Kidney capillary endothelial cell (primary cell): ENCODE results near the gene ACOT7.
A peak's percentile ranks its signal among the peaks of the same experiment; 100 is the strongest.

Source experiments
- DNase-seq: peaks from one replicate; pipeline ENCODE4 v3.0.0-alpha.2; 2018; ENCODE audit warnings: low spot score

Gene ACOT7

DNA sequence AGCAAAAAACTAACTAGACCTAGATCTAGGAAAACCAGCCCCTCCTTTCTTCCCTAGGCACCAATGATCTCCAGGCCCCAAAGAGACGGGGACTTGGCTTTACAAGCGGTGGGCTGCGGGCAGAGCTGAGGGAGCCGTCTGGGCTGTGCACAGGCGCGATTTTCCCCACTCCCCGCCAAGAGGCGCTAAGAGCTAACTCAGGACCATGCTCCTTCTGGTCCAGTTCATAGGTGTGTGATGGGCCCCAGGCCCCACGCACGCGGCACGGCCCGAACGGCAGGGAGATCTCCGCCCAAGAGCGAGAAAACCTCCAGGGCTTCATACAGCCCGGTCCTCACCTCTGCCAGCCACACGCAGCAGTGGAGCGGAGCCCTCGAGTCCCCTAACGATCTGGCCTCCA lies 125.2 kb downstream of the ACOT7 start:
- DNase-seq: no peak

DNA sequence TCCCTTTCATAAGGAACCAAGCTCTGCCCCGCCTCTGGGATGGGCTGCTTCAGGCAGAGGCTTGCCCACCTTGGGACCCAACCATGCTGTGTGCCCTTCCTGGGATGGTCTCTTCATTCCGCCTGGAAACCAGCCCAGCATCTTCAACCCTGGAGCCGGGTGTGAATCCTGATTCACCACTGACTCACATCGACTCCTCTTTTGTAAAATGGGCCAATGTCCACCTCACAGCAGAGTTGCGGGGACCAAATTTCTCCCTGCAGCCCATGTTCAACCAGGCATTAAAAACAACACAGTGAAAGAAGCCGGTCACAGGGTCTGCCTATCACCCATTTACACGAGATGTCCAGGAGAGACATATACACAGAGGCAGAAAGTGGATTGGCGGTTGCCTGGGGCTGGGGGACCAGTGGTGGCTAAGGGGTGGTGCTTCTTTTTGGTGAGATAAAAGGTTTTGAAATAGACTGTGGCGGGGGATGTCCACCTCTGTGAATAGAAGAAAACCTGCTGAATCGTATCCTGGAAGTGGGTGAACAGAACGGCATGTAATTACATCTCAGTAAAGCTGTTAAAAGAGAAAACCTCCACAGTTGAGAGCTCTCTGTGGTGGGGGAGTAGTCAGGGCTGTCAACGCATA lies 125.8 kb downstream of the ACOT7 start:
- DNase-seq: no peak

- no peak for DNase-seq
These were observed 126.9 kb downstream of the ACOT7 start for GRCh38 chr1:6266641-6267040.

GRCh38 chr1:6265151-6265550 lies 128.4 kb downstream of the ACOT7 start:
- no peak for DNase-seq

- DNase-seq: no peak
These were observed 129.9 kb downstream of the ACOT7 start for GRCh38 chr1:6263716-6264115.

- no peak for DNase-seq
These were observed 130.8 kb downstream of the ACOT7 start for GRCh38 chr1:6262555-6263420.

DNA sequence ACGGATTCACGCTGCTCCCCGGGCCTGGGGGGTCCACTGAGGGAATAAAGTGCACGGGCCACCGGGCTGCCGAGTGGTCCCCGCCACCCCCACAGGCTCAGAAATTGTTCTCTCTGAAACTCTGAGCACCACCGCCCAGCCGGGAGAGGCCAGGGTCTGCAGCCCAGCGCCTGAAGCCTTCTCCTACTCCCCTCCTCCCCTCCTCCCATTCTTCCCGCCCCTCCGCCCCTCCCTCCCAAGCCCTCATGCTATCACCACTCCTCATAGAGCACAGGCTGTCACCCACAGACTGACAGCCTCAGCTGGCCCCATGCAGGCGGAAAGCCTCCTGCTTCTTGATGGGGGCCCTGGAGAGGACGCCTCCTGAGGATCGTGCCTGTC lies 132.0 kb downstream of the ACOT7 start:
- no peak for DNase-seq

DNA sequence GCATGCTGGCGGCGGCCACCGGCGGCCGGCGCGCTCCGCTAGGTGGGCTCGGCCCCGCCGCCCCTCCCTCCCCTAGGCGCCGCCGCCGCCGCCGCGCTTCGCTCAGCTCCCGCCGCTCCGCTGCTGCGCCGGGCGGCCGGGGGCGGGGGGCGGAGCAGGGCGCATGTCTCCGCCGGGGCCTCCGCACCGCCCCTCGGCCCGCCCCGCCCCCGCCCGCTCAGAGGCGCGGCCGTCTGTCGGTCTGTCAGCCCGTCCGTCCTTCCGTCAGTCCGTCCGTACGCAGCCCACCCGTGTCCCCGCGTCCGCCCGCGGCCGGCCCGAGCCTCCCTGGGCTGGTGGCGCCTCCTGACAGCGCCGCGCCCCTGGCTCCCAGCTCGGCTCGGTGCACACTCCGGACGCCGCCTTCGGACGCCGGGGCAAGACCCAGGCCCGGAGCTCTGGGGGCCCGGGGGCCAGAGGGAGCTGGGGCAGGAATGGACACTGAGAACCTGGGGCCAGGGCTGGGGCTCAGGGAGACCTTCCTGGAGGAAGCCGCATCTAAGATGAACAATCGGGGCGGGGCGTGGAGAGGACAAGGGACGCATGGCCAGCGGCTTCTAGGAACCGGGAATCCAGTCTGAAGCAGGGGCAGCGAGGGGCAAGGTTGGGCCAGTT lies 132.5 kb downstream of the ACOT7 start, which contains the start of gene GPR153:
Gene GPR153, minus strand, starts transcription at position 138 of the 654 bp plus-strand sequence. CDS start 6,193 bp downstream, outside the sequence.
- DNase-seq: no peak

- no peak for DNase-seq
These were observed 133.1 kb downstream of the ACOT7 start for GRCh38 chr1:6260433-6260934.

- no peak for DNase-seq
These were observed 133.8 kb downstream of the ACOT7 start for GRCh38 chr1:6259491-6260362.

DNA sequence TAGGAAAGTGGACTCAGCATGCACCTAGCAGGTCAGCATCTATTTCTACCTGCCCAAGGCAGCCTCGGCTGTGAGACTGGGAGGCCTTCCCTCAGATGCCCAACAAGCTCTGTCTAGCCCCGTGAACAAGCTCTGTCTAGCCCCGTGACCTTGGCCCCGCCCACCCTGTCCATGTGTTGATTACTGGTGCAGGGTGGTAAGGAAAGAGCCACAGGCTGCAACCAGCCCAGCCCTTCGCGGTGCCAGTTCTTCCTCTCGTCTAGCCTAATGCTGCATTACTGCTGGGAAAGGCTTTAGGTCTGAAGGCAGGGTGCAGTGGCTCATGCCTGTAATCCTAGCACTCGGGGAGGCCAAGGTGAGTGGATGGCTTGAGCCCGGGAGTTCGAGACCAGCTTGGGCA lies 134.9 kb downstream of the ACOT7 start:
- no peak for DNase-seq

DNA sequence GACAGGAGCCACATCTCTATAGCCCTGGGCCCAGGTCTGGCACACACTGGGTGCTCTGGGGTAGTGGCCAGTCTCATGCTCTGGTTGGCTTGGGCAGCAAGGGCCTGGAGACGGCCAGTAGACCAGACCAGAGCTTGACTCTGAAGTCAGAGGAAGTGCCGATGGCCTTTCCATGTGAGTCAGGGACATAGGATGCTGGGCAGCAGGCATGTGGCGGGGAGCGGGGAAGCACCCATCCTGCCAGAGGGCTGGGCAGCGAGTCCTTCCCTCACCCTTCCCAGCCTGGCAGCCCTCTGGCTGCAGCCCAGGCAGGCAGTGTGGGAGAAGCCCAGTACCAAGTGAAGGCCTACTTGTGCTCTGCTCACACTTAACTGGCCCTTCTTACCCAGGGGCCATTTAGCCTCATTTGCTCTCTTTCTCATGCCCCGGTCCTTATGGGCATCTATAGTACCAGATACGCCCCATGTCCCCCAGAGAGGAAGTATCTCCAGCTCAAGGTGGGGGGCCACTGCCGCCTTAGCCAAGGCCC lies 136.0 kb downstream of the ACOT7 start:
- peak; percentile 48 for DNase-seq

- DNase-seq: no peak
These were observed 136.9 kb downstream of the ACOT7 start for GRCh38 chr1:6256645-6257044.

DNA sequence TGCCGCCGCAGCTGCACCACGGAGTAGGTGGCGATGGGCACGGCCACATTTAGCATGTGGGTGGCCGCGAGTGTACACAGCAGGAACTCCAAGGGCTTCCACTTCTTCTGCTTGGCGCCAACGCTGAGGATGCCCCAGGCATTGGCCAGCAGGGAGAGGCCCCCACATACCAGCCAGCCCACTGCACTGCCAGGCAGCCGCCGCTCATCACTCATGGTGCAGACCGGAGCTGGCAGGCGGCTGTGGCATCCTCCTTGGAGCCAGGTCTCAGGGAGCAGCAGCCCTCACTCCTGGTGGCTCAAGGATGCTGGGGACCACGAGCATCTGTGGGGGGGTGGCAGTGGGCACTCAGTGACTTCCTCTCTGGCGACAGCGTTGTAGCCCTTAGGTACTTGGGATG lies 138.9 kb downstream of the ACOT7 start:
- no peak for DNase-seq

DNA sequence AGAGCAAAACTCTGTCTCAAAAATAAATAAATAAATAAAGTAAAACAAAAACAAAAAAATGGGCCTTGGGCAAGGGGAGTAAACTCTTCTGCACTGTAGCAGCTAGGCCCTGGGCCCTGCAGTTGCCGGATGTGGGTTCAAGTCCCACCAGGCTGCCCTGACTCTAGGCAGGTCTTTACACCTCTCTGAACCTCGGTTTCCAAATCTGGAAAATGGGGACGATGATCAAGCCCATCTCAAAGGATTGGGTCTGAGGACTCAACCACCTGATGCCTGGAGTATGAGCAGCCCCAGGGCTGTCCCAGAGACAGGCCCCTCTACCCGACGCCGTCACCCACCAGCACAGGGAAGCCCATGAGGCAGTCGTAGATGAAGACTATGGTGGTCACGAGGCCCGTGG lies 140.2 kb downstream of the ACOT7 start:
- no peak for DNase-seq

DNA sequence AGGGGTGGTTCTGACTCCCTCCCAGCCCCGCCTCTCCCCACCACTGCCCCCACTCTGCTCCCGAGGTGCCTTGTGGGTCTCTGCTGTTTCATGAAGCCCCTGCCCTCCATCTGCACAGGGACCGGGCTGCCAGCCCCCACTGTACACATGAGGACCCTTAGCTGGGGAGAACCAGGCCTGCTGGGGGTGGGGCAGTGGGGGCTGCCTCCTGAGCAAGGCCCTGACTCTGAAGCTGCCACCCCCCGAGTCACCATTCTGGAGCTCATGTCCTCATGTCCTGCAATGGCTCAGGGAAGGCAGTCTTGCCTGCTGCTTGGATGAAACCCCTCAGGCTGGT lies 141.2 kb downstream of the ACOT7 start:
- no peak for DNase-seq

- no peak for DNase-seq
These were observed 141.7 kb downstream of the ACOT7 start for GRCh38 chr1:6251681-6252373.

DNA sequence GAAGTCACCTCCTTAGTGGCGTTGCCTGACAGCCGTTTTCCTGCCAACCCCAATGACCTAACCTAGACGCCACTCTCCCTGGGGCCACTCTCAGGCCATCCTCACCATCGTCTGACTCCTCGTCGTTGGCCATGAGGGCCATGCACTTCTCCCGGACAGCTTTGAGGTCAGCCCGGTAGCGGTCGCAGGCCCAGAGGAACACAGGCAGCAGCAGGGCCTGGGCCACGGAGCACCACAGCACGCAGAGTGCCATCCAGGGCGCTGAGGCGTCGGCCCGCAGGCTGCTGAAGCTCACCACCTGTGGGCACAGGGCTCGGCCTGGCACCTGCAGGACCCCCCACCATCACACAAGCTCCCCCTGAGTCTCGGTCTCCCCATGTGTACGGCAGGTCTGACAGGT lies 142.3 kb downstream of the ACOT7 start:
- no peak for DNase-seq

DNA sequence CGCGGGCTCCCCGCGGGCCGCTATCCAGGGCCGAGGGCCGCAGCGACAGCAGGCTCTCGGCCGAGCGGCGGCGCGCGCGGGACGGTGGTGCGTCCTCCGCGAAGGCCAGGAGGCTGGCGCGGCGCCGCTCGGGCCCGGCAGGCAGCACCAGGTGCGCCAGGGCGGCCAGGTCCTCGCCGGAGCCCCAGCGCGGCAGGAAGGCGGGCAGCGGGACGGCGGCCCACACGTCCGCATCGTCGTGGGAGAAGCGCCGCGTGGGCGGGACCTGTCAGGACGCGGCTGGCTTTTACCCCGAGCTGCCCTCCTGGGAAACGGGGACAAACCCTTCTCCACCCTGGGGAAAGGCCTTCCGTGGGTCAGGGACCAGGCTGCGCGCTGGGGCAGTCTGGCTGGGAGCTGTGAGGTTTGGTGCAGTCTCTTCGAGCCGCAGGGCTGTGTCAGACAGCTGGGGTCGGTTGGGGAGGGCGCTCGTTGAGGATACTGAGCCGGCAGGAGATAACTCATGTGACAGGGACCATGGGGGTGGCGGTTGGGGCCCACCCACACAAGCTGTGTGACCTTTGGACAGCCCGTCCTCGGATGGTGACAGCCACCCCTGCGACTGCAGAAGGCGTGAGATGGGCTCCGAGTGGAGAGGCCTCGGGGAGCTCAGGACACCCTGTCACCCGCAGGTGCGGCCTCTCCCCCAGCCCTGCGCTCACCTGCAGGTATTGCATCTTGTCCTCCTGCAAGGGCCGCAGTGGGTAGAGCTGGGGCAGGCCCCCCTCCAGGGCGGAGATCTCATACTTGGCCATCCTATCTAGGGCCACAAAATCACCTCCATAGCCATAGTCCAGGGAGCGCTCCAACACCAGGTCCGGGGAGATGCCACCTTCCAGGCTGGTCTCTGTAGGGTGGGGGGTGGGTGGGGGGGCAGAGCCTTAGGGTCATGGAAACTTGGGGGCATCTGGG lies 143.6 kb downstream of the ACOT7 start:
- no peak for DNase-seq
